SK-N-MC (cell line): ENCODE measurements around the gene NRK.
"Not testable (repeated sequence)": the region's sequence is repeated elsewhere in the genome, so short reads cannot be mapped to it uniquely, and the experiment has no call there.

Source experiments
- DNase-seq: peaks from one replicate; pipeline ENCODE4 v3.0.0-alpha.2; 2011; ENCODE audit warnings: low read depth, low spot score
- H3K27ac ChIP-seq: fragments of 200-600 bp; sonication (generic); 2 replicates; pipeline ENCODE4 v1.5.1; 2016; ENCODE audit warnings: mixed run types
- H3K36me3 ChIP-seq: fragments of 200-600 bp; sonication (generic); 2 replicates; pipeline ENCODE4 v1.6.1; 2017; ENCODE audit warnings: antibody characterized with exemption, low read length, mixed read lengths; ENCODE audit not compliant: insufficient read depth
- H3K4me3 ChIP-seq: fragments of 200-600 bp; sonication (generic); 2 replicates; pipeline ENCODE4 v1.5.1; 2016
- H3K9ac ChIP-seq: fragments of 200-600 bp; sonication (generic); 2 replicates; pipeline ENCODE4 v1.8.0; 2017; ENCODE audit warnings: mixed run types, mixed read lengths; ENCODE audit not compliant: insufficient read length
- H3K9me3 ChIP-seq: fragments of 200-600 bp; sonication (generic); 2 replicates; pipeline ENCODE4 v1.6.1; 2017; ENCODE audit warnings: low read depth, mild to moderate bottlenecking, antibody characterized with exemption, low read length, moderate library complexity, mixed read lengths
- EZH2 ChIP-seq: fragments of 200-600 bp; sonication (generic); IDR thresholded peaks from one replicate; pipeline ENCODE4 v1.6.1; 2017; ENCODE audit warnings: antibody characterized with exemption
- FOXP2 ChIP-seq: optimal IDR thresholded peaks from 2 replicates; pipeline ENCODE3; 2011; ENCODE audit warnings: mild to moderate bottlenecking, moderate library complexity; ENCODE audit not compliant: insufficient read depth; ENCODE audit errors: extremely low read length, control extremely low read depth
- POLR2AphosphoS5 ChIP-seq: IDR thresholded peaks from 2 replicates; pipeline ENCODE4 v1.6.1; 2012; ENCODE audit warnings: mild to moderate bottlenecking, low read depth, low read length, borderline replicate concordance

The NRK gene

GRCh38 chrX:105945266-105945665 is 122.9 kb downstream of the NRK start:
- no peak overlapping the region for H3K4me3 ChIP-seq
- DNase-seq, result no peak
- no peak for TF ChIP-seq POLR2AphosphoS5
- no peaks in the 10 kb centered on the region for H3K36me3 ChIP-seq
- H3K27ac ChIP-seq, result no peak overlapping the region
- no peaks in the 10 kb centered on the region for H3K9me3 ChIP-seq
- no peak overlapping the region for H3K9ac ChIP-seq

GRCh38 chrX:105969487-105969886 is 147.1 kb downstream of the NRK start:
- TF ChIP-seq POLR2AphosphoS5 (no peak), EZH2 (no peak), FOXP2 (no peak)
- Histone ChIP-seq H3K36me3 (no peaks in the 10 kb centered on the region), H3K9ac (no peak overlapping the region), H3K27ac (no peak overlapping the region), H3K4me3 (no peak overlapping the region), H3K9me3 (no peaks in the 10 kb centered on the region)
- DNase-seq, result no peak

- Histone ChIP-seq H3K9ac (no peak overlapping the region), H3K4me3 (no peak overlapping the region), H3K36me3 (no peaks in the 10 kb centered on the region), H3K27ac (no peak overlapping the region), H3K9me3 (no peaks in the 10 kb centered on the region)
- TF ChIP-seq FOXP2 (no peak), EZH2 (no peak), POLR2AphosphoS5 (no peak)
- no peak for DNase-seq
Observed at GRCh38 chrX:105972690-105973386, 150.5 kb downstream of the NRK start.

- no peak overlapping the region for H3K9ac ChIP-seq
- H3K9me3 ChIP-seq, result no peaks in the 10 kb centered on the region
- DNase-seq, result no peak
- no peaks in the 10 kb centered on the region for H3K36me3 ChIP-seq
- no peak overlapping the region for H3K27ac ChIP-seq
- no peak for TF ChIP-seq EZH2
- no peak for TF ChIP-seq FOXP2
- no peak for TF ChIP-seq POLR2AphosphoS5
- H3K4me3 ChIP-seq, result no peak overlapping the region
Observed at GRCh38 chrX:105973387-105973739, 151.0 kb downstream of the NRK start.

- Histone ChIP-seq H3K27ac (no peak overlapping the region), H3K9me3 (no peaks in the 10 kb centered on the region), H3K36me3 (no peaks in the 10 kb centered on the region), H3K4me3 (no peak overlapping the region), H3K9ac (no peak overlapping the region)
- DNase-seq, result peak; percentile 26
- no peak for TF ChIP-seq FOXP2
- no peak for TF ChIP-seq EZH2
Observed at GRCh38 chrX:105975382-105975781, 153.0 kb downstream of the NRK start.

GRCh38 chrX:105981772-105982485 is 159.6 kb downstream of the NRK start:
- no peak for DNase-seq
- TF ChIP-seq POLR2AphosphoS5 (no peak), EZH2 (no peak), FOXP2 (no peak)
- no peak overlapping the region for H3K4me3 ChIP-seq
- no peaks in the 10 kb centered on the region for H3K9me3 ChIP-seq
- H3K27ac ChIP-seq, result no peak overlapping the region
- H3K36me3 ChIP-seq, result no peaks in the 10 kb centered on the region
- H3K9ac ChIP-seq, result no peak overlapping the region

- H3K9ac ChIP-seq, DNase-seq, H3K4me3 ChIP-seq, H3K27ac ChIP-seq, H3K36me3 ChIP-seq, H3K9me3 ChIP-seq: not testable (repeated sequence)
Observed at GRCh38 chrX:105988487-105988886, 166.1 kb downstream of the NRK start.

GRCh38 chrX:105999294-105999693 is 177.0 kb downstream of the NRK start:
- Histone ChIP-seq H3K36me3 (no peaks in the 10 kb centered on the region), H3K4me3 (no peak overlapping the region), H3K9me3 (no peaks in the 10 kb centered on the region), H3K9ac (no peak overlapping the region), H3K27ac (no peak overlapping the region)
- no peak for DNase-seq
- TF ChIP-seq EZH2, result no peak
- TF ChIP-seq FOXP2, result no peak
- no peak for TF ChIP-seq POLR2AphosphoS5

- Histone ChIP-seq H3K4me3 (no peak overlapping the region), H3K9me3 (no peaks in the 10 kb centered on the region), H3K27ac (no peak overlapping the region), H3K9ac (no peak overlapping the region), H3K36me3 (no peaks in the 10 kb centered on the region)
- no peak for DNase-seq
- no peak for TF ChIP-seq POLR2AphosphoS5
- no peak for TF ChIP-seq EZH2
- no peak for TF ChIP-seq FOXP2
Observed at GRCh38 chrX:106000203-106000602, 177.9 kb downstream of the NRK start.

GRCh38 chrX:106000609-106001008 is 178.3 kb downstream of the NRK start:
- not testable (repeated sequence) for H3K4me3 ChIP-seq, H3K27ac ChIP-seq, H3K9me3 ChIP-seq, H3K9ac ChIP-seq, DNase-seq, H3K36me3 ChIP-seq
